EH (cell line): ENCODE data around the gene FBXO34.

Experiments used
- DNase-seq: peaks from one replicate; pipeline ENCODE4 v3.0.0-alpha.2; 2015; ENCODE audit warnings: low read depth

FBXO34 gene

DNA sequence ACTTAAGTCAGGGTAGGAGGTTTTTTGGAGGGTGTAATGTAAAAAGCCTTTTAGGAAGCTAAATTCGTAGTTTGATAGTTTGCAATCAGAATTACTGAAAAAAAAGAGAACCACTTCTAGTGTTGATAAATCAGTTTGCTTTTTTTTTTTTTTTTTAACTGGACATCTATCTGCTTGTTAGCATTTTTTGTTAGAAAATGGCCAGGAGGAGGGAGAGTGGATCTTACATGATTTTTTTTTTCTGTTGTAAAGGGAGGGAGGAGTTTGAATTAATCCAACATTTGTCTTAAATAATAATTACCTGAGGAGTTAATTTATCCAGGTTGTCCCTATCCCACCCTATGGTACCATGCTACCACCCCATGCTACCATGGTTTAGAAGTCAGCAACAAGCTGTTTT is 1.2 kb downstream of the FBXO34 start:
- DNase-seq: no peak

DNA sequence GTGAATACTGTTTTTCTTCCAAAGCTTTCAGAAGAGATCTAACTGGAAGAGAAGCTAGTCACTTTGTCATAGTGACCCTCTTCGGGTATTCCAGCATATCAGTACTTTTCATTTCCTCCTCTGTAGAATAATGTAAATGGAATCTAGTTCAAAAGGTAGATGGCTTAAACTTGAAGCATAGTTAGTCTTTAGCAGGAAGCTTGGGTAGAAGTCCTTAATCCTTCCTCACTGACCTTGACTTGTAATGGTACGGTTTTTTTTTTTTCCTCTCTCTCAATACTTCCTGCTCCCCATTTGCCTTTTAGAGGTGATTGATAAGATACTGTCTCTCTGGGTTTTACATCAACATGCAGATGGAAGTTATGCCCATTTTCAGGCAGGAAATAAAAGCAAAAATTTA is 1.7 kb downstream of the FBXO34 start:
- DNase-seq: no peak

DNA sequence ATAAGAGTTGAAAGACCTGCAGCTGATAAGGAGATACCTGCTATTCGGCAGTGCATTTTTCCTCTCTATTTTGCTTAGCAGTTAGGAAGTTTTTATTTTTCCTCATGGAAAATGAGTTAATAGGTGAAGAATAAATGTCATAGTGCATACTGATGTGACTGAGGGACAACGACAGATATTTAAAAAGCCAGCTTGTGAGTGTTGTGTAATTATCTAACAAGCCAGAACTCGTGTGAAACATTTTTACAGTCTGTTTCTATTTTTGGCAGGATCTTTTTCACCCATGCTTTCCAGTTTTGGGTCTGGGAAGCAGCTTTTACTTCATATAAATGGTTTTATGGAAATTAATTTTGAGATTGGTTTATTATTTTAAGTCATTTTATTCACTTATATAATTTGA is 2.9 kb downstream of the FBXO34 start:
- peak; percentile 4 for DNase-seq

DNA sequence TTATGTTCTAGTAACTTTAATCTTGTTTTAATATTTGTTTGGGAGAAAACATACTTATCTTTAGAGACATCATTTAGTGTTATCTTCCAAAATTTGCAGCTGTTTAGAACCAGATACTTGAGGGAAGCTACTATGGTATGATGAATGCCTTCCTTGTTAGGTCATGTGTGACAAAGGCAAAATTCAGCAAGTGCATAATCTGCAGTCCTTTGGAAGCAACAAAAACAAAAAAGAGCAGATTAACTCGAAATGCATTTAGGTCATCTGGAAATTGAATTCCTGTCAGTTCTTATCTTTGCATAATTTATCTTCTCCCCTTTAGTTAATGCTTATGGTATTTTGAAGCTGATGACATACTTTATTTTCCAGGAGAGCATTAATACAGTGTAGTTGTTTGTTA is 3.5 kb downstream of the FBXO34 start:
- peak; percentile 74 for DNase-seq

DNA sequence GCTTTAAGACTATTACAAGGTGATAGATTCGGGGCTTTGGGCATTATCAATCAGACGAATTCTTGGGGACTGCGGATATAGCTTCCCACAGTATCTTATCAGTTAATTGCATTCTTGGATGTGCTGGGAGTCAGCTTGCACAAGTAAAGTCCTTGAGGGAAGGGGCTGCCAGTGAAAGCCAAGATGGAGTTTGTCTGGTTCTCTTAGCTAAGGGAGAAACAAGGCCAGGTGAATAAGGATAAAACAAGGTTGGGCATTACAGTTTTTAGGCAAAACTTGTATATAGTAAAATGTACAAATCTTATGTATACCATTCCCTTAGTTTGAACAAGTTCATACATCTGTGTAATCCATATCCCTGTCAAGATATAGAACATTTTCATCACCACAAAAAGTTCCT is 5.5 kb downstream of the FBXO34 start:
- DNase-seq: no peak

DNA sequence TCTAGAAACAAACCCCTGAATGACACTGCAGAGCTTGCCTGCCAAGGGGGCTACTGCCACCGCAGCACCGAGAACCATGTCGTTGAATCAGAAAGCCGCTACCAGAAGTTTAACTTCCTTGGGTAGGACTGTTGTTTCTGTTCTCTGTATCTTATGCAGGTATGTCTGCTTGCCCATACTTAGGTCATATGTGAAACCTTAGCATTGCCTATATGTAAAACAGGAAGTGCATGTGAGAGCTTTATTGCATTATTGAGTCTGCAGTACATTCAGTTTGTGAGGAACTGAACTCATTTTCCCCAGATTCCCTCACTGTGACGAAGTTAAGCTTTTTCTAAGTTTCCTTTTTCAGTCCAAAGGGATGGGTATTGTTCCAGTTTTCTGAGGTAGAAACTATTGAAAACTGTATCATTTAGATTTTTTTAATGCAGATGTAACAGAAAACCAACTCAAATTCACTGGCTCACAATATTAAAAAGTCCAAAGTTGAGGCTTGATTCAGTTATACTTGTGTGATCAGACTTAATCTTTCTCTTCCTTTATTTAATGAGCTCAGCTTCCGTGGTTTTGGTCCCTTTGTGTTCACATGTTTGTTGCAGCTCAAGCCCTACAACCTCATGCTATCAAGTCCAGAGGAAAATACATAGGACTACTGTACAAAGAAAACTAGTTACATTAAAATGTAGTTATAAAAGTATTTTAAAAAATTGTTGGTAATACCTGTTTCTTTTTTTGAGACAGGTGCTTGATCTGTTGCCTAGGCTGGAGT is 6.9 kb downstream of the FBXO34 start:
- DNase-seq: no peak

DNA sequence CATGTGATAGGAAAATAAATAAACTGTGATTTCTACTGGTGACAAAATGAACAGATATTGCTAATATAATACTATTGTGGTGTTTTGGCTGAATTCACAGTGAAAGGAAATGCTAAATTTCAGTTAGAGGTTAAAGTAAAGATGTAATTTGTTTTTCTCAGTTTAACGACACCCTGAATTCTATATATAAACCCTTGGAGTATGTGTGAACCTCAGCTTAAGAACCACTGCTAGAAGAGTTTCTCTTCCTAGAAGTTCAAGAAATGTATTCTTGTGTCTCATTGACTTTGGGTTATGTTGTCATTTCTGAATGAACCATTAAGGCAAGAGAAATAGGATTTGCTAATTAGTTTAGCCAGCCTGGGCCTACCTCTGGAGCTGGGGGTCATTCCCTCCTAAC is 8.2 kb downstream of the FBXO34 start:
- no peak for DNase-seq

DNA sequence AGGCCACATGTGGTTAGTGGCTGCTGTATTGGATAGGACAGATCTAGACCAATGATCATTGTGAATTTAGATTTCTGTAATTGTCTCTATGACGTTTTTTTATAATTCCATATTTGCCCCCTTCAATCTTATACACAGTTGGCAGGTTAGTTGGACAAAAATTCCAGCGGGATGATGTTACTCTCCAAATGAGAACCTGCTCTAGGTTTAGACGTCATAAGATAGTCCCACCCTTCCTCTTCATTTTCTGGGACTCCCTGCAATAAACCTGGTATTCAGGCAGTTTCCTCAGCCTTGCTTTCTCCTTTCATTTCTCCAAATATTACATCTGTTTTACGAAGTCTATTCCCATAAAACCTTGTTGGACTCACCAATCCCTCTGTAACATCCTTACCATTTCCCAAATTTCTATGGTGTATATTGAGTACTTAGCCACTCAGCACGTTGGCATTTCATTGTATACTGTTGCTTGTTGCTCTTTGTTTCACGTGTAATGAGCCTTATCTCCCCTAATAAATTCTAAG is 10.2 kb downstream of the FBXO34 start:
- no peak for DNase-seq

DNA sequence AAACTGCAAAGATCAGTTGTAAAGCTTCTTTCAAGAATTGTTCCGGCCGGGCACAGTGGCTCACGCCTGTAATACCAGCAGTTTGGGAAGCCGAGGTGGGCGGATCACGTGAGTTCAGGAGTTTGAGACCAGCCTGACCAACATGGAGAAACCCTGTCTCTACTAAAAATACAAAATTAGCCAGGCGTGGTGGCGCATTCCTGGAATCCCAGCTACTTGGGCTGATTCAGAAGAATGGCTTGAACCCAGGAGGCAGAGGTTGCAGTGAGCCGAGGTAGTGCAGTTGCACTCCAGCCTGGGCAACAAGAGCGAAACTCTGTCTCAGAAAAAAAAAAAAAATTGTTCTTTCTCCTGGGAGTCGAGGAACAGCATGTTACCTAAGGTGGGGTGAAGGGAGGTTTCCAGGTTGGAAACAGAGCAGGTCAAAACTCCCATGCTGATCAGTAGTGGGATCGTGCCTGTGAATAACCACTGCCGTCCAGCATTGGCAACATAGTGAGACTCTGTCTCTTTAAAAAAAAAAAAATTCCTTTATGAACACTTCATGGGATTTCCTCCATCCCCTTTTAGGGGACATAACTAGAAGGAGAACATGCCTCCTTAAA is 13.9 kb downstream of the FBXO34 start:
- DNase-seq: peak; percentile 21

DNA sequence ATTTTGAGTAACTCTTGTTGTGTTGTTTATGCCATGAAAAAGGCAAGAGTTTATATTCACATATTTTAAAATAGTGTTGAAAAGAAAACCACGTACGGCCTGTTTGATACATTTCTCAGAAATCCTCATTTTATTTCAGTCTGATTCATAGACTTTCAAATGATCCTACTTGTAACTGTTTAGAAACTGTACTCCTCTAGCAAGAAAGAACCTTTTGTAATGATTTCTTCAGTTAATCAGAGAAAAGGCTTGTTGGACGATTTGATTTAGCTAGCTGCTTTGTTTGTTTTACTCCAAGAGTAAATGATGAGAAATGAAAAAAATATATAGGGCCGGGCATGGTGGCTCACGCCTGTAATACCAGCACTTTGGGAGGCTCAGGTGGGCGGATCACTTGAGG is 17.2 kb downstream of the FBXO34 start:
- no peak for DNase-seq

DNA sequence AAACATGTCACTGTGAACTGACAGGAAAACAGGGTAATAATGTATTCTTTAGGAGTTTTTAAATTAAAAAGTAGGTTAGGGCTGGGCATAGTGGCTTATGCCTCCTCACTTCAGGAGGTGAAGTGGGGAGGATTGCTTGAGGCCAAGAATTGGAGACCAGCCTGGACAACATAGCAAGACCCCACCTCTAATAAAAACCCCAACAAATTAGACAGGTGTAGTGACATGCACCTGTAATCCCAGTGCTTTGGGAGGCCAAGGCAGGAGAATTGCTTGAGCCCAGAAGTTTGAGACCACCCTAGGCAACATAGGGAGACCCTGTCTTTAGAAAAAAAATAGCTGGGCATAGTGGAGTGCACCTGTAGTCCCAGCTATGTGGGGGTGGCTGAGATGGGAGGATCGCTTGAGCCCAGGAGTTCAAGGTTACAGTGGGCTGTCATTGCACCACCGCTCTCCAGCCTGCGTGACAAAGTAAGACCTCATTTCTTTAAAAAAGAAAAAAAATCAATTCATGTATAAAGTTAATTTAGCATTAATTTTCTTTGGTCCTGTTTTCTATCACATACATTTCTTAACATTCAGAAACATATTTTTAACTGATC is 20.4 kb downstream of the FBXO34 start:
- DNase-seq: no peak

DNA sequence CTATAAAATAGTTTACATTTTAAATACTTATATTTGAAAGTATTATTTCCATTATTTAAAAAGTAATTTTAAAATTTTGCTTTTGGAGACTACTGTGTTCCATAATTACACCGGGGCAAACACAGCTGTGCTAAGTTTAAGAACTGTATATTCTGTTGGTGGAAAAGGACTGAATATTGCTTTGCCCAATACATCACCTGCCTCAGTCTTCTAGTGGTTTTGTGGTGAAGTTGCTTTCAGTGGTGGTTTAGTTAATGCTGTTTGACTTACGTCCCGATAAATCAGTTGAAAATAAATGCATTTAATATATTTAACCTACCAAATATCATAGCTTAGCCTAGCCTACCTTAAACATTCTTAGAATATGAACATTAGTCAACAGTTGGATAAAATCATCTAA is 23.4 kb downstream of the FBXO34 start:
- DNase-seq: no peak

DNA sequence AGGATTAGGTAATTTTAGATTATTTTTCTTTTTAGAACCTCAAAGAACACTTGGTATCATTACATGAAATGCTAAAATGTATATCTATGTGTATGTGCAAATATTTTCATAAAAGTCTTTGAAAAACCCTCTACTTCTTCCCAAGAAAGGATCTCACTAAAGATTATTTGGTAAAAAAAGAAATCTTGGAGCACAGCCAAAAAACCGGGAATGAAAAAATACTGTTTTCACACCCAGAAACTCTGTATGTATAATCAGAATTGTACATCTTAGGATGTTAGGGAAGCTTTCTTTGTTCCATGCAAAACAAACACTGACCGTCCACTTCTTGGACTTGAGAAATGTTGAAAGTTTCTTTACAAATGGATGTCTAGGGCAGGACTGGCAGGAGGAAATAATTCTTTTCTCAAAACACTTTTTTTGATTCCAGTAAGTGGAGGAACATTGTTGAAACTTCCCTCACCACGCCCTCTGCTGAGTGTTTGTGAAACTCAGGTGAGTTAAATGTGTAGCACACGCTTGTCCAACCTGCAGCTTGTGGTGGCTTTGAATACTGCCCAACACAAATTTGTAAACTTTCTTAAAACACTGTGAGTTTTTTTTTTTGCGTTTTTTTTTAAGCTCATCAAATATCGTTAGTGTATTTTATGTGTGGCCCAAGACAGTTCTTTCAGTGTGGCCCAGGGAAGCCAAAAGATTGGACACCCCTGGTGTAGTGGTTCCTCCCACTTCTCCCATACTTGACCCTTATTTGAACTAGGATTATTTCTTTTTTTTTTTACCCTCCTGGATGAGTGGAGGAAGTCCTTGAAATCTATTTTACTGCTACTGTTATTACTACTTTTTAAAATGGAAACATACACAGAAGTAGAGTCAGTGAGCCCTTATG is 26.6 kb downstream of the FBXO34 start:
- no peak for DNase-seq

DNA sequence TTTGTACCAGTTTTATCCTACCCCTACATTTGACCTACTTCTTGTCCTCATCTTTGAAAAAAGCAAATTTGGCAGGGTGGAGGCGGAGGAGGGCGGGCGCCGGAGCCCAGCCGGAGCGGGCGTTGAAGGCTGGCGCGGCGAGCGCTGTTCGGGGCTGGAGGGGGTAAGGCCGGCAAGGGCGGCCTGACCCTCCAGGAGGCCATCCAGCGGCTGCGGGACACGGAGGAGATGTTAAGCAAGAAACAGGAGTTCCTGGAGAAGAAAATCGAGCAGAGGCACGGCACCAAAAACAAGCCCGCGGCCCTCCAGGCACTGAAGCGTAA is 27.2 kb downstream of the FBXO34 start:
- DNase-seq: no peak

DNA sequence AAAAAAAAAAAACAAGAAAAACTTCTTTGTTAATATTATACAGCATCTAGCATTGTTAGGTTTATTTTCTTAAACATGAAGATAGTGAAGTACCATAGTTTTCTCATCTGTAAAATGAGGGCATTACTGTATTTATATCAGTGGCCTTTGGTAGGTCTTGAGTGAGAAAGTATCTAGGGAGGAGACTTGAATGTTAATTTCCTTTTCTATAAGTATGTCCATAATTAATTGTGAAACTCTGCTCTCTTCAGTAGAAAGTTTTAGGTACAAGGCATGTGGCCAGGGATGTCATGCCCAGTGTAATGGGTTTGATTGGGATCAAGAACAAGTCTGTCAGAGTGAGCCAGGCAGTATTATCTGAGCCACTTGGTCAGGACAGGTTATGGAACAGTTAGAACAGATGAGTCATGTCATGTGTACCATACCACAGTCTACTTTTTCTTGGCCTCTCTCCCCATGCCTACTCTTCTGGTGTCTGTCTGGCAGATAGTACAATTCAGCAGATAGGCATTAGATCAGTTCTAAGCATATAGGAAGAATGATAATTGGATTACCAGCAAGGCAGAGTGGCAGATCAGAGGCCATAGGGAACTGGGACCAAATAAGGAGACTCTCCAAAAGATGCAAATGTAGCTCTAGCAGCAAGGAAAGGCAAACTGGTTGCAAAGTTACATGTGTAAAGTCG is 30.4 kb downstream of the FBXO34 start:
- DNase-seq: peak; percentile 62

DNA sequence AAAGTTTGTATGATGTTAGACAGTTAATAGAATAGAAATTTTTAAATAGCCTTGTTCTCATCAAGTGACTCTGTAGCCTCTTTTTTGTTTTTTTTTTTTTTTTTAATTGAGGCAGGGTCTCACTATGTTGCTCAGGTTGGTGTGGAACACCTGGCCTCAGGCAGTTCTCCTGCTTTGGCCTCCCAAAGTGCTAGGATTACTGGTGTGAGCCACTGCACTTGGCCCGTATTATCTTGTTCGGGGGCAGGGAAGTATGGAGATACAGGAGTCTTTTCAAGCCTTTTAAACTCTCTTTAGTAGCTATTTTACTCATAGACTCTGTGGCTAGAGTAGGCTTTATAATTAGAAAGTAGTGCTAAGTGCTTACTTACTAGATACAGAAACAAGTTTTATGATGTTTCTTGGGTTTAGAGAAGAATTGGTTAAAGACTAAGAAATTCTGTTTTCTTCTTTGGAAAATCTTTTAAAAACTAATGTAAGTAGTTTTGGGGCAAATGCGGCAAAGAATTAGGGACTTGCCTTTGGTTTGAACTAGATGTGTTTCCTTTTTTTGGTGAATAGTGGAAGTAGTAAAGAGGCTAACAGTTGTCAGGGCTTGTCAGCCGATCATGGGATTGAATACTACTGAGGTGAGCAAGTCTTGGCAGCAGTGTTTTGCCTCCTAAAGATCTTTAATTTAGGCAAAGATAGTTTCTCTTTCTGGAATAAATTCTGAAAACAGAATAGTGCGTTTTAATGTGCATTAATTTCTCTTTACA is 31.3 kb downstream of the FBXO34 start:
- no peak for DNase-seq

DNA sequence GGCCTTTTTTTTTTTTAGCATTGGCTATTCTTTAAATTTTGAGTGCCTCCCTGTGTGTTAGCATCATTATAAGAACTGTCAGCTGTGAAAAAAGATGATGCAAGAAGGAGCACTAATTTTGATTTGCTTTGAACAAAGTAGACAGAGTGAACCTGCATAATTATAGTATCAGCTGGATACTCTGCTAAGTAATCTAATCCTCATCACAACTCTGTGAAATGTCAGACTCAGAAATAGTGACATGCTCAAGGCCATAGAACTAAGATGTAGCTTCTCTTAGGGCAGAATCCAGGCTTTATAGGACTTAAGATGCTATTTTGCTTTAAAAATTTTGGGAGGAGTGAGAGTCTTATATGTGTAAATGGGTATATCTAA is 31.9 kb downstream of the FBXO34 start:
- DNase-seq: no peak

DNA sequence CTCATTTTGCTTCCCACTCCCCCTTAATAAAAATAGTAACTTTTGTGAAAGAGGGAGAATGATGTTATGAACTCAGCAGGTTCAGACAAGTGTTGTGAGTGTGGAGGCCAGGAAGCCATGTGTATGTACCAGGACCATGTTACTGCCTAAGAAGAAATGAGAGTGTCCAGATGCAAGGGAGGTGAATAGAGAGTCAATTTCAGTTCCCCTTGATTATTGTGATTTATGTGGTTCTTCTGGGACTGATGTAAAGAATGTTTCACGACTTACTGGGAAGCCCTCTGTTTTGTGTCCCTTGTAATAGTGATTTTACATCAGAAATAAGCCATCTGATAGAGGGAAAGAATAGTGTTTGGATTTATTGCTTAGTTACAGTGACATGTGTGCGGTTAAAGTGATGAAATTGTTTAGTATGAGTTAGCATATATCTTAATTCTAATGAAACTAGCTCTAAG is 32.5 kb downstream of the FBXO34 start:
- peak; percentile 8 for DNase-seq

DNA sequence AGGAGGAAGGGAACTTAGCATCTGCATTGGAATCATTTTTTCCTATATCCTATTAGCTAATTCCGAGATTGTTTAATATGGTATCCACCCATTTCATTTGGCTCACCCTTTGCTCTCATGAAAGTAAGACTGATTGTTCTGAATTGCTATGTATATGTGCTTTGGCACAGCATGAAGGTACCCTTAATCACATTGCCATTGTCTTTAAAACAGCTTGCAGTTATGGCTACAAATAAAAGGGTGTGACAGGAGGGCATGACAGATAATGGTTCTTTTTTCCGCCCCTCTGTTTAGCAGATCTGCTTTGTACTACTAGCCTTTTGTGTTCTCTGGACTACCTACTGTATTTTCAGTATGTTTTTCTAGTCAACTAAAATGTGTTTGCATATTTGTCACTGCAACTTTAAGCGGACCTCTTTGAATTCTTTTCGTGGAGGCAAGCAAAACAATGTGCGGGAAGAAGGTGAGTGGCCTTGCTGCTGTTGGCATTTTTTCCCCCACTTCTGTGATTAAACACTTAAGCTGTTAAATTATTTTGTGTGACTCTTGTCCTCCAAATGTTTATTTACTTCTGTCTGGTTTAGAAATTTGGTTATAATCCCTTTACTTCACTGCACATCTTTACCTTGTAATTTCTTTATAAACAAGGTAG is 35.8 kb downstream of the FBXO34 start:
- DNase-seq: no peak

DNA sequence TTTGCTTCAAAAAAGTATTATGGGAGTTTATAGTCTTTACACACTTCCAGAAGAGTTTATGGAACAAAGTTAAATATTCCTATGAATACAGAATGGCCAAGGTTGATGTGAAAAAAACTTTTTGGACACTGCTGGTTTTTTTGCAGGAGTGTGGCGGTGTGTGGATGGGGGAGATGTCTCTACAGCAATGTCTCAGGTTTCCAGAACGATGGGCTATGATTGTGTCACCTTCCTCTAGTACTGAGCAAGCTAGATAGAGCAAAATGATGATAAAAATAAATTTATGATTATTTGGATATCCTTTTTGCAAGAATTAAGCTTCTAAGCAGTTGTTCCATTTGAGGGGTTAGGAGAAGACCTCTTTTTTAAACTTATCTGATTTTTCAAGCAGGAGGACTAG is 37.9 kb downstream of the FBXO34 start:
- no peak for DNase-seq
